Panc1 (cell line): ENCODE results near the gene NCAPG. TPM values are rescaled to one million over a fixed set of nuclear protein-coding genes. Genes with fewer than 3 reads are reported as not detected.
"Not testable (repeated sequence)": the region's sequence is repeated elsewhere in the genome, so short reads cannot be mapped to it uniquely, and the experiment has no call there.

Experiments
- ATAC-seq: fragments of 200-7000 bp; cut with Tn5 transposase; 2 replicates; pipeline ENCODE4 v1.9.1; 2020; ENCODE audit warnings: mild to moderate bottlenecking, moderate library complexity
- BruUV-seq: library from RNA; stranded (reverse); fragments of 400-500 nt; replicated peaks from 2 replicates; lab custom pipeline; 2021; lab: Mats Ljungman, UMichigan
- CTCF ChIA-PET: fragments of 300-600 bp; sonication (Branson Sonifier 250); formaldehyde crosslinking; loops from one replicate; lab custom pipeline; 2022; ENCODE audit warnings: antibody characterized with exemption; lab: Charles Lee
- POLR2A ChIA-PET: fragments of 300-600 bp; sonication (Branson Sonifier 250); formaldehyde crosslinking; loops from one replicate; lab custom pipeline; 2022; ENCODE audit warnings: antibody characterized with exemption; lab: Charles Lee
- DNase-seq: peaks from one replicate; pipeline ENCODE4 v3.0.0-alpha.2; 2010; ENCODE audit warnings: low read depth, low spot score
- H3K27ac ChIP-seq: 2 replicates; pipeline ENCODE4 v1.5.1; 2011; ENCODE audit warnings: mild to moderate bottlenecking, low read length, inconsistent platforms
- H3K27me3 ChIP-seq: fragments of 200-500 bp; sonication (Bioruptor generic); 2 replicates; pipeline ENCODE4 v1.6.0; 2014; ENCODE audit warnings: low read length, inconsistent platforms; ENCODE audit not compliant: control insufficient read depth, insufficient read depth
- H3K36me3 ChIP-seq: fragments of 200-500 bp; sonication (Bioruptor generic); 2 replicates; pipeline ENCODE4 v1.5.1; 2014; ENCODE audit warnings: inconsistent platforms, mild to moderate bottlenecking, low read length, moderate library complexity; ENCODE audit not compliant: control insufficient read depth, insufficient read depth
- H3K4me1 ChIP-seq: 2 replicates; pipeline ENCODE4 v1.5.1; 2011; ENCODE audit warnings: inconsistent platforms, mild to moderate bottlenecking, low read length, moderate library complexity; ENCODE audit not compliant: control insufficient read depth, insufficient read depth
- H3K4me3 ChIP-seq, 2 experiments: 2 replicates each; pipeline ENCODE4 v1.5.1; 2011 to 2012; ENCODE audit warnings: low read depth in 2 of 2, low read length in 2 of 2, mild to moderate bottlenecking in 2 of 2, inconsistent platforms in 1 of 2, moderate library complexity in 1 of 2
- H3K9me3 ChIP-seq: fragments of 200-500 bp; sonication (Bioruptor generic); 2 replicates; pipeline ENCODE4 v1.5.1; 2014; ENCODE audit warnings: low read depth, mild to moderate bottlenecking, inconsistent platforms, low read length, moderate library complexity; ENCODE audit not compliant: control insufficient read depth, insufficient read depth
- CTCF ChIP-seq: fragments of 450-650 bp; IDR thresholded peaks from 2 replicates; pipeline ENCODE4 v1.5.1; 2017; ENCODE audit warnings: mild to moderate bottlenecking
- POLR2AphosphoS5 ChIP-seq: IDR thresholded peaks from 2 replicates; pipeline ENCODE4 v1.6.1; 2012; ENCODE audit warnings: mild to moderate bottlenecking, low read depth, low read length, moderate library complexity
- REST ChIP-seq, 2 experiments: IDR thresholded peaks; 2 replicates each; pipeline ENCODE4 v1.6.1; 2011 to 2012; ENCODE audit warnings: low read depth in 2 of 2, control low read depth in 1 of 2, low read length in 1 of 2, mild to moderate bottlenecking in 1 of 2, moderate library complexity in 1 of 2; ENCODE audit not compliant: insufficient read depth in 1 of 2
- SIN3A ChIP-seq: IDR thresholded peaks from 2 replicates; pipeline ENCODE4 v1.6.1; 2012; ENCODE audit warnings: low read depth, mild to moderate bottlenecking, low read length, moderate library complexity, borderline replicate concordance; ENCODE audit not compliant: insufficient read depth
- TCF7L2 ChIP-seq: IDR thresholded peaks from 2 replicates; pipeline ENCODE4 v1.6.1; 2011; ENCODE audit warnings: mild to moderate bottlenecking, low read depth, low read length, inconsistent platforms
- in situ Hi-C: cut with HindIII; loops from 2 replicates; pipeline ENCODE4 v1.10.0; 2016; ENCODE audit warnings: low sequenced_read_pairs, low pct_unique_long_range_greater_than_20kb
- intact Hi-C: fragments of 100-400 bp; cut with micrococcal nuclease; formaldehyde crosslinking; loops from one replicate; pipeline ENCODE4 v1.10.0; 2022; ENCODE audit not compliant: unreplicated experiment
- total RNA-seq: library from RNA; stranded (reverse); gene quantifications from one replicate; pipeline ENCODE4 v1.2.1, GENCODE V29; 2021; ENCODE audit not compliant: unreplicated experiment

The NCAPG gene
- total RNA-seq, 1 experiment from 2014 or later: 31.0 TPM

GRCh38 chr4:17859793-17860406 lies 49.1 kb downstream of the NCAPG start:
- Histone ChIP-seq H3K36me3 (no peaks in the 10 kb centered on the region), H3K27me3 (no peaks in the 10 kb centered on the region), H3K27ac (no peak overlapping the region), H3K4me1 (no peaks in the 10 kb centered on the region), H3K4me3 (no peak overlapping the region), H3K9me3 (no peaks in the 10 kb centered on the region)
- ATAC-seq (no peak), DNase-seq (no peak)
- ChIA-PET POLR2A (no interaction called here), CTCF (no interaction called here)
- in situ Hi-C loops: no loop called here
- intact Hi-C loops: no loop called here
- no TSS peak for BruUV-seq
- TF ChIP-seq POLR2AphosphoS5: no peak
- no peak for TF ChIP-seq TCF7L2
- no peak for TF ChIP-seq REST (IDR thresholded peaks at IDR 0.05; ENCODE audit: insufficient read depth in 1 of 2, low read depth in 2 of 2, low read length in 1 of 2)
- no peak for TF ChIP-seq CTCF
- no peak for TF ChIP-seq SIN3A

GRCh38 chr4:17861906-17862305 lies 51.1 kb downstream of the NCAPG start:
- H3K9me3 ChIP-seq, H3K27ac ChIP-seq, intact Hi-C loops, POLR2A ChIA-PET, BruUV-seq, in situ Hi-C loops, H3K36me3 ChIP-seq, CTCF ChIA-PET, DNase-seq, H3K4me1 ChIP-seq, H3K4me3 ChIP-seq, ATAC-seq, H3K27me3 ChIP-seq: not testable (repeated sequence)

GRCh38 chr4:17865866-17866363 lies 55.1 kb downstream of the NCAPG start:
- DNase-seq: no peak
- H3K36me3 ChIP-seq: no peaks in the 10 kb centered on the region
- ChIA-PET CTCF (no interaction called here), POLR2A (interaction anchor here (0.7 kb wide), 1 partner anchor 13 kb away, joined by 7 read pairs; no protein-coding TSS in a partner anchor)
- in situ Hi-C loops (no loop called here), intact Hi-C loops (no loop called here)
- BruUV-seq: no TSS peak
- H3K9me3 ChIP-seq: no peaks in the 10 kb centered on the region
- TF ChIP-seq REST (IDR thresholded peaks at IDR 0.05; ENCODE audit: insufficient read depth in 1 of 2, low read depth in 2 of 2, low read length in 1 of 2) (no peak), POLR2AphosphoS5 (no peak), CTCF (no peak), TCF7L2 (no peak), SIN3A (no peak)
- H3K4me3 ChIP-seq: no peak overlapping the region
- H3K27me3 ChIP-seq: no peaks in the 10 kb centered on the region
- no peaks in the 10 kb centered on the region for H3K4me1 ChIP-seq
- H3K27ac ChIP-seq: no peak overlapping the region
- ATAC-seq: no peak
